ENCODE measurements around the gene CAMTA1. TPM values are rescaled to one million over a fixed set of nuclear protein-coding genes. Genes with fewer than 3 reads are reported as not detected.

CAMTA1 gene
- total and polyA plus RNA-seq, 9 of the 15 experiments (the other 6 are each of a cell fraction or from before 2014, with no cell fraction given) = 43.9 to 161 (median 65.9) TPM

DNA sequence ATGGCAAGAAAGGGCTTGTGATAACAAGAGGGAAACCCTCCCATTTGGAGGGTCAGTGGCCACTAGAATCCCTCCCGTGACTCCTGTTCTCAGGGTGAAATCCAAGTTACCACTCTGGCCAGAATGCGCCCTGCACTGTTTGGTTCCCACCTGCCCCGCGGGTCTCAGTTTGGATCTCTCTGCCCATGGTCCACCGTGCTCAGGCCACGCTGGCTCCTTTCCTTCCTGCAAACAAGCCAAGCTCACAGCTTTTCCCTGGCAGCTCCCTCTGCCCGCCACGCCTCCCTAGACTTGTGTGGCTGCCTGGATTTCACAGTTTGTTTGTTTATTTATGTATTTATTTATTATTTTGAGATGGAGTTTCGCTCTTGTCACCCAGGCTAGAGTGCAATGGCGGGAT lies 806.3 kb downstream of the CAMTA1 start (continued):
- TF ChIP-seq HDAC3 (IDR thresholded peaks at IDR 0.05; ENCODE audit: borderline replicate concordance, partially characterized antibody) = no peak
- no peak for TF ChIP-seq HCFC1 (IDR thresholded peaks at IDR 0.05; ENCODE audit: low read depth, low read length)
- no peak for TF ChIP-seq TEAD4 (IDR thresholded peaks at IDR 0.05; ENCODE audit: low read length)
- no peak for TF ChIP-seq TEAD4 (CRISPR knock-in tag; IDR thresholded peaks at IDR 0.05; ENCODE audit: borderline replicate concordance)
- no peak for TF ChIP-seq ZNF212 (CRISPR knock-in tag; IDR thresholded peaks at IDR 0.05)
- no peak for TF ChIP-seq TFAP4 (CRISPR knock-in tag; IDR thresholded peaks at IDR 0.05; ENCODE audit: borderline replicate concordance)
- TF ChIP-seq, protein P1, sequence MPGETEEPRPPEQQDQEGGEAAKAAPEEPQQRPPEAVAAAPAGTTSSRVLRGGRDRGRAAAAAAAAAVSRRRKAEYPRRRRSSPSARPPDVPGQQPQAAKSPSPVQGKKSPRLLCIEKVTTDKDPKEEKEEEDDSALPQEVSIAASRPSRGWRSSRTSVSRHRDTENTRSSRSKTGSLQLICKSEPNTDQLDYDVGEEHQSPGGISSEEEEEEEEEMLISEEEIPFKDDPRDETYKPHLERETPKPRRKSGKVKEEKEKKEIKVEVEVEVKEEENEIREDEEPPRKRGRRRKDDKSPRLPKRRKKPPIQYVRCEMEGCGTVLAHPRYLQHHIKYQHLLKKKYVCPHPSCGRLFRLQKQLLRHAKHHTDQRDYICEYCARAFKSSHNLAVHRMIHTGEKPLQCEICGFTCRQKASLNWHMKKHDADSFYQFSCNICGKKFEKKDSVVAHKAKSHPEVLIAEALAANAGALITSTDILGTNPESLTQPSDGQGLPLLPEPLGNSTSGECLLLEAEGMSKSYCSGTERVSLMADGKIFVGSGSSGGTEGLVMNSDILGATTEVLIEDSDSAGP (CRISPR knock-in tag; IDR thresholded peaks at IDR 0.05) = no peak
- TF ChIP-seq FOSL1 (tag; conservative IDR thresholded peaks at IDR 0.05) = no peak

GRCh38 chr1:7592120-7592798 lies 807.0 kb downstream of the CAMTA1 start:
- Histone ChIP-seq H3K9me3 (replicated peaks; ENCODE audit: control insufficient read depth, insufficient read depth, low read depth, low read length) (no peaks in the 10 kb centered on the region), H3K9ac (ENCODE audit: insufficient read depth in 1 of 2, low read depth in 2 of 2, low read length in 2 of 2) (no peak overlapping the region), H3K4me3 (no peak overlapping the region), H2AFZ (ENCODE audit: low read depth, low read length) (no peak overlapping the region), H4K20me1 (replicated peaks; ENCODE audit: control insufficient read depth, insufficient read depth, low read length) (peaks cover 37% of the 10 kb centered on the region), H3K4me1 (replicated peaks in 1 of 2; ENCODE audit: control insufficient read depth in 2 of 2, insufficient read depth in 2 of 2, low read length in 2 of 2) (no peaks in the 10 kb centered on the region), H3K9me1 (ENCODE audit: control insufficient read depth, insufficient read depth, low read length) (no peaks in the 10 kb centered on the region), H3K4me2 (ENCODE audit: insufficient read depth, low read length) (no peak overlapping the region), H3K79me2 (ENCODE audit: control insufficient read depth, insufficient read depth, low read length) (no peaks in the 10 kb centered on the region), H3K27ac (ENCODE audit: extremely low read depth, low read depth, low read length) (no peak overlapping the region), H3K36me3 (ENCODE audit: control insufficient read depth, insufficient read depth, low read length) (no peaks in the 10 kb centered on the region), H3K27me3 (ENCODE audit: control insufficient read depth in 2 of 2, insufficient read depth in 2 of 2, low read length in 2 of 2) (peaks cover 45 to 77% of the 10 kb centered on the region in 2 experiments)
- FAIRE-seq (no peak), DNase-seq (ENCODE audit: extremely low read depth in 1 of 4, low spot score in 3 of 4) (no peak), ATAC-seq (no peak)
- 2% methylated on average over 14 of the region's 14 CpGs for WGBS (ENCODE audit: insufficient coverage, low coverage, missing lambda C conversion rate)
- in situ Hi-C loops (cut with MboI) = no loop called here
- CTCF ChIA-PET (ENCODE audit: low intra/inter-chr PET ratio) = no interaction called here
- no TSS peak for BruUV-seq (replicated peaks)
- intact Hi-C loops (cut with micrococcal nuclease) = no loop called here
- POLR2A ChIA-PET = no interaction called here
- TF ChIP-seq NELFE (IDR thresholded peaks at IDR 0.05; ENCODE audit: insufficient read depth, insufficient read length) (no peak), MAFK (IDR thresholded peaks at IDR 0.05; ENCODE audit: low read length) (no peak), KHSRP (IDR thresholded peaks at IDR 0.05) (no peak), MEIS2 (IDR thresholded peaks at IDR 0.05; ENCODE audit: partially characterized antibody) (no peak), FOXK1 (CRISPR knock-in tag; IDR thresholded peaks at IDR 0.05; ENCODE audit: borderline replicate concordance) (no peak), POLR2AphosphoS5 (IDR thresholded peaks at IDR 0.05; ENCODE audit: control insufficient read depth, insufficient read depth, low read depth, low read length) (no peak), TBP (optimal IDR thresholded peaks at IDR 0.05; ENCODE audit: low read depth, low read length) (no peak), ZNF449 (CRISPR knock-in tag; IDR thresholded peaks at IDR 0.05) (no peak), ZNF695 (CRISPR knock-in tag; IDR thresholded peaks at IDR 0.05) (no peak), SMARCE1 (IDR thresholded peaks at IDR 0.05) (no peak), TAF15 (IDR thresholded peaks at IDR 0.05; ENCODE audit: low read depth, low read length) (no peak)
